ENCODE results near the gene ZNF215.
"Not testable (repeated sequence)": the region's sequence is repeated elsewhere in the genome, so short reads cannot be mapped to it uniquely, and the experiment has no call there.

DNA sequence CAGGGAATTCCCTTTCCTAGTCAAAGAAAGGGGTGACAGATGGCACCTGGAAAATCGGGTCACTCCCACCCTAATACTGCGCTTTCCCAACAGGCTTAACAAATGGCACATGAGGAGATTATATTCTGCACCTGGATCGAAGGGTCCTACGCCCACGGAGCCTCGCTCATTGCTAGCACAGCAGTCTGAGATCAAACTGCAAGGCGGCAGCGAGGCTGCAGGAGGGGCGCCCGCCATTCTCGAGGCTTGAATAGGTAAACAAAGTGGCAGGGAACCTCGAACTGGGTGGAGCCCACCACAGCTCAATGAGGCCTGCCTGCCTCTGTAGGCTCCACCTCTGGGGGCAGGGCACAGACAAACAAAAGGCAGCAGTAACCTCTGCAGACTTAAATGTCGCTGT lies 21.4 kb upstream of the ZNF215 start:
- TF ChIP-seq, protein P1, sequence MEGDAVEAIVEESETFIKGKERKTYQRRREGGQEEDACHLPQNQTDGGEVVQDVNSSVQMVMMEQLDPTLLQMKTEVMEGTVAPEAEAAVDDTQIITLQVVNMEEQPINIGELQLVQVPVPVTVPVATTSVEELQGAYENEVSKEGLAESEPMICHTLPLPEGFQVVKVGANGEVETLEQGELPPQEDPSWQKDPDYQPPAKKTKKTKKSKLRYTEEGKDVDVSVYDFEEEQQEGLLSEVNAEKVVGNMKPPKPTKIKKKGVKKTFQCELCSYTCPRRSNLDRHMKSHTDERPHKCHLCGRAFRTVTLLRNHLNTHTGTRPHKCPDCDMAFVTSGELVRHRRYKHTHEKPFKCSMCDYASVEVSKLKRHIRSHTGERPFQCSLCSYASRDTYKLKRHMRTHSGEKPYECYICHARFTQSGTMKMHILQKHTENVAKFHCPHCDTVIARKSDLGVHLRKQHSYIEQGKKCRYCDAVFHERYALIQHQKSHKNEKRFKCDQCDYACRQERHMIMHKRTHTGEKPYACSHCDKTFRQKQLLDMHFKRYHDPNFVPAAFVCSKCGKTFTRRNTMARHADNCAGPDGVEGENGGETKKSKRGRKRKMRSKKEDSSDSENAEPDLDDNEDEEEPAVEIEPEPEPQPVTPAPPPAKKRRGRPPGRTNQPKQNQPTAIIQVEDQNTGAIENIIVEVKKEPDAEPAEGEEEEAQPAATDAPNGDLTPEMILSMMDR (IDR thresholded peaks at IDR 0.05) = not testable (repeated sequence)
- not testable (repeated sequence) for TF ChIP-seq POLR2A (IDR thresholded peaks at IDR 0.05); POLR2AphosphoS5 (IDR thresholded peaks at IDR 0.05; ENCODE audit: insufficient read depth in 1 of 2, low read depth in 1 of 2)

All from vagina (tissue), 2 donors.